ENCODE measurements around the gene RRBP1. TPM values are rescaled to one million over a fixed set of nuclear protein-coding genes. Genes with fewer than 3 reads are reported as not detected.

The RRBP1 gene
- total RNA-seq, 1 donor = 122 TPM

GRCh38 chr20:17679941-17680835 is 1.9 kb downstream of the RRBP1 start:
- Histone ChIP-seq H2AFZ (ENCODE audit: low read length) (no peak overlapping the region), H3K4me1 (ENCODE audit: insufficient read depth, low read length) (peaks cover 36% of the 10 kb centered on the region), H3K4me3 (ENCODE audit: insufficient read depth, low read length) (peak overlapping the region; percentile 94), H3K4me2 (ENCODE audit: insufficient read depth, low read length) (peak overlapping the region; percentile 84), H3K36me3 (ENCODE audit: insufficient read depth, low read length) (peaks cover 50% of the 10 kb centered on the region), H3K27ac (ENCODE audit: low read depth, low read length) (peak overlapping the region; percentile 87), H3K27me3 (ENCODE audit: insufficient read depth, low read length) (peaks cover 16% of the 10 kb centered on the region), H4K20me1 (ENCODE audit: insufficient read depth, low read length) (peaks cover 55% of the 10 kb centered on the region), H3K9me3 (ENCODE audit: low read depth, low read length) (no peaks in the 10 kb centered on the region), H3K79me2 (ENCODE audit: insufficient read depth, low read length) (peaks cover 61% of the 10 kb centered on the region)
- DNase-seq (ENCODE audit: insufficient read length, low spot score, missing footprints) = peak; percentile 93
- TF ChIP-seq, protein P1, sequence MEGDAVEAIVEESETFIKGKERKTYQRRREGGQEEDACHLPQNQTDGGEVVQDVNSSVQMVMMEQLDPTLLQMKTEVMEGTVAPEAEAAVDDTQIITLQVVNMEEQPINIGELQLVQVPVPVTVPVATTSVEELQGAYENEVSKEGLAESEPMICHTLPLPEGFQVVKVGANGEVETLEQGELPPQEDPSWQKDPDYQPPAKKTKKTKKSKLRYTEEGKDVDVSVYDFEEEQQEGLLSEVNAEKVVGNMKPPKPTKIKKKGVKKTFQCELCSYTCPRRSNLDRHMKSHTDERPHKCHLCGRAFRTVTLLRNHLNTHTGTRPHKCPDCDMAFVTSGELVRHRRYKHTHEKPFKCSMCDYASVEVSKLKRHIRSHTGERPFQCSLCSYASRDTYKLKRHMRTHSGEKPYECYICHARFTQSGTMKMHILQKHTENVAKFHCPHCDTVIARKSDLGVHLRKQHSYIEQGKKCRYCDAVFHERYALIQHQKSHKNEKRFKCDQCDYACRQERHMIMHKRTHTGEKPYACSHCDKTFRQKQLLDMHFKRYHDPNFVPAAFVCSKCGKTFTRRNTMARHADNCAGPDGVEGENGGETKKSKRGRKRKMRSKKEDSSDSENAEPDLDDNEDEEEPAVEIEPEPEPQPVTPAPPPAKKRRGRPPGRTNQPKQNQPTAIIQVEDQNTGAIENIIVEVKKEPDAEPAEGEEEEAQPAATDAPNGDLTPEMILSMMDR (IDR thresholded peaks at IDR 0.05; ENCODE audit: extremely low read depth, low read depth, low read length) = no peak

DNA sequence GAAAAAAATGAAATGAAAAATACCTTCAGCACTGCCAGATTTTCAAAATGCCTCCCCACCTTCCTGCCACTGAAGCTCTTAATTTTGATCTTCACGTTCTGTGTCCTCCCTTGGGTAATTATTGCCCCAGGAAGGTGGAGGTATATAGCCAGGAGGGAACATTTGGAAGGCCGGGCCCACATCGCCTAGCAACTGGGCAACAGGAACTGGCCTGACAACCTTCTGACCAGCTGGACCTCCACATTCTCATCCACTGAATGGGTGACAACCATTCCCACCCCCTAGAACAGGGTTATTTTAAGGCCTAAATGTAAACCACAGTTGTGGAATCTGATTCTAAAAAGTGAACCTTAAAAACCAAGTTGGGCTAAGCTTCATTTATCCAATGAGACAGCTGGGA is 3.2 kb downstream of the RRBP1 start:
- Histone ChIP-seq H2AFZ (ENCODE audit: low read length) (no peak overlapping the region), H3K36me3 (ENCODE audit: insufficient read depth, low read length) (peaks cover 60% of the 10 kb centered on the region), H3K4me2 (ENCODE audit: insufficient read depth, low read length) (no peak overlapping the region), H3K27me3 (ENCODE audit: insufficient read depth, low read length) (peaks cover 7% of the 10 kb centered on the region), H4K20me1 (ENCODE audit: insufficient read depth, low read length) (peaks cover 68% of the 10 kb centered on the region), H3K9me3 (ENCODE audit: low read depth, low read length) (no peaks in the 10 kb centered on the region), H3K79me2 (ENCODE audit: insufficient read depth, low read length) (peaks cover 74% of the 10 kb centered on the region), H3K27ac (ENCODE audit: low read depth, low read length) (peak overlapping the region; percentile 87), H3K4me1 (ENCODE audit: insufficient read depth, low read length) (peaks cover 44% of the 10 kb centered on the region), H3K4me3 (ENCODE audit: insufficient read depth, low read length) (no peak overlapping the region)
- peak; percentile 23 for DNase-seq (ENCODE audit: insufficient read length, low spot score, missing footprints)
- TF ChIP-seq, protein P1 (IDR thresholded peaks at IDR 0.05; ENCODE audit: extremely low read depth, low read depth, low read length) = no peak

DNA sequence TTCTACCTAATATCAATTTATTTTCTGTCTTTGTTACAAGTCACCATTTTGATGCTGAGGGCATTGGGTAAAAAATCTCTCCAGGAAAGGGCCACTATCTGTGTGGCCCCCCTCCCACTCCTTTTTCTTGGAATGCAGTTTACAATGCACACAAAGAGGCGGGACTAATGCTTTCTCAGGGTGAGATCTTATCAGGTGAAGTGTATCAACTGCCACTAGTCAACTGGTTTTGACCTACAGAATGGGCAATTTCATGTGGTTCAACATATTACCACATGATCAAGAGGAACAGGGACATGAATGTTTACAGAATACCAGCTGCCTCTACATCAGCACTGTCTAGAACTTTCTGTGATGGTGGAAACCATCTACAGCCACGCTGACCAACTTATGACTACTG is 3.7 kb downstream of the RRBP1 start:
- Histone ChIP-seq H3K4me1 (ENCODE audit: insufficient read depth, low read length) (peaks cover 48% of the 10 kb centered on the region), H3K36me3 (ENCODE audit: insufficient read depth, low read length) (peaks cover 60% of the 10 kb centered on the region), H3K4me2 (ENCODE audit: insufficient read depth, low read length) (no peak overlapping the region), H2AFZ (ENCODE audit: low read length) (no peak overlapping the region), H4K20me1 (ENCODE audit: insufficient read depth, low read length) (peaks cover 72% of the 10 kb centered on the region), H3K4me3 (ENCODE audit: insufficient read depth, low read length) (no peak overlapping the region), H3K79me2 (ENCODE audit: insufficient read depth, low read length) (peaks cover 80% of the 10 kb centered on the region), H3K27ac (ENCODE audit: low read depth, low read length) (peak overlapping the region; percentile 87), H3K9me3 (ENCODE audit: low read depth, low read length) (no peaks in the 10 kb centered on the region), H3K27me3 (ENCODE audit: insufficient read depth, low read length) (peaks cover 2% of the 10 kb centered on the region)
- peak; percentile 46 for DNase-seq (ENCODE audit: insufficient read length, low spot score, missing footprints)
- TF ChIP-seq, protein P1 (IDR thresholded peaks at IDR 0.05; ENCODE audit: extremely low read depth, low read depth, low read length) = no peak

GRCh38 chr20:17676942-17677341 is 5.1 kb downstream of the RRBP1 start:
- H3K4me2 ChIP-seq (ENCODE audit: insufficient read depth, low read length) = no peak overlapping the region
- TF ChIP-seq, protein P1 (IDR thresholded peaks at IDR 0.05; ENCODE audit: extremely low read depth, low read depth, low read length) = no peak
- peaks cover 94% of the 10 kb centered on the region for H3K79me2 ChIP-seq (ENCODE audit: insufficient read depth, low read length)
- peak overlapping the region; percentile 68 for H3K27ac ChIP-seq (ENCODE audit: low read depth, low read length)
- no peak overlapping the region for H2AFZ ChIP-seq (ENCODE audit: low read length)
- H3K27me3 ChIP-seq (ENCODE audit: insufficient read depth, low read length) = no peaks in the 10 kb centered on the region
- peaks cover 85% of the 10 kb centered on the region for H4K20me1 ChIP-seq (ENCODE audit: insufficient read depth, low read length)
- H3K4me1 ChIP-seq (ENCODE audit: insufficient read depth, low read length) = peaks cover 50% of the 10 kb centered on the region
- no peaks in the 10 kb centered on the region for H3K9me3 ChIP-seq (ENCODE audit: low read depth, low read length)
- peaks cover 72% of the 10 kb centered on the region for H3K36me3 ChIP-seq (ENCODE audit: insufficient read depth, low read length)
- DNase-seq (ENCODE audit: insufficient read length, low spot score, missing footprints) = peak; percentile 89
- H3K4me3 ChIP-seq (ENCODE audit: insufficient read depth, low read length) = no peak overlapping the region
